Loucy (cell line): ENCODE data around the gene NES.
A peak's percentile ranks its signal among the peaks of the same experiment; 100 is the strongest.
"Not testable (repeated sequence)": the region's sequence is repeated elsewhere in the genome, so short reads cannot be mapped to it uniquely, and the experiment has no call there.

Source experiments
- EZH2phosphoT487 ChIP-seq: fragments of 200-600 bp; IDR thresholded peaks from 2 replicates; pipeline ENCODE4 v1.6.1; 2018; ENCODE audit warnings: antibody characterized with exemption, mild to moderate bottlenecking, moderate library complexity, borderline replicate concordance
- TF ChIP-seq, protein P1 (sequence below): fragments of 200-600 bp; sonication (generic); conservative IDR thresholded peaks from 2 replicates; pipeline ENCODE4 v1.5.1; 2014; ENCODE audit warnings: mild to moderate bottlenecking, antibody characterized with exemption, low read length

DNA sequence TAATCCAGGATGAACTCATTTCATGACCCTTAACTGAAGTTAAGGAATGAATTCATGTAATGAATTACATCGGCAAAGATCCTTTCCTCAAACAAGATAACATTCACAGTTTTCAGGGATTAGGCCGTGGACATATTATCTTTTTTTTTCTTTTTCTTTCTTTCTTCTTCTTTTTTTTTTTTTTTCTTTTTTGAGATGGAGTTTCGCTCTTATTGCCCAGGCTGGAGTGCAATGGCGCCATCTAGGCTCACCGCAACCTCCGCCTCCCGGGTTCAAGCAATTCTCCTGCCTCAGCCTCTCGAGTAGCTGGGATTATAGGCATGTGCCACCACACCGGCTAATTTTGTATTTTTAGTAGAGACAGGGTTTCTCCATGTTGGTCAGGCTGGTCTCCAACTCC, 46.1 kb downstream of the NES start:
- TF ChIP-seq, protein P1, sequence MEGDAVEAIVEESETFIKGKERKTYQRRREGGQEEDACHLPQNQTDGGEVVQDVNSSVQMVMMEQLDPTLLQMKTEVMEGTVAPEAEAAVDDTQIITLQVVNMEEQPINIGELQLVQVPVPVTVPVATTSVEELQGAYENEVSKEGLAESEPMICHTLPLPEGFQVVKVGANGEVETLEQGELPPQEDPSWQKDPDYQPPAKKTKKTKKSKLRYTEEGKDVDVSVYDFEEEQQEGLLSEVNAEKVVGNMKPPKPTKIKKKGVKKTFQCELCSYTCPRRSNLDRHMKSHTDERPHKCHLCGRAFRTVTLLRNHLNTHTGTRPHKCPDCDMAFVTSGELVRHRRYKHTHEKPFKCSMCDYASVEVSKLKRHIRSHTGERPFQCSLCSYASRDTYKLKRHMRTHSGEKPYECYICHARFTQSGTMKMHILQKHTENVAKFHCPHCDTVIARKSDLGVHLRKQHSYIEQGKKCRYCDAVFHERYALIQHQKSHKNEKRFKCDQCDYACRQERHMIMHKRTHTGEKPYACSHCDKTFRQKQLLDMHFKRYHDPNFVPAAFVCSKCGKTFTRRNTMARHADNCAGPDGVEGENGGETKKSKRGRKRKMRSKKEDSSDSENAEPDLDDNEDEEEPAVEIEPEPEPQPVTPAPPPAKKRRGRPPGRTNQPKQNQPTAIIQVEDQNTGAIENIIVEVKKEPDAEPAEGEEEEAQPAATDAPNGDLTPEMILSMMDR, result 0 out of 2 replicates have a peak, but pooled peaks have one; percentile 17
- not testable (repeated sequence) for TF ChIP-seq EZH2phosphoT487
